NCI-H748 treated with DMSO at 0.1 percent for 48 hours (cell line): ENCODE results near the gene CORIN.

ENCODE experiments used
- DNase-seq: peaks from one replicate; lab custom pipeline; 2025; lab: John Stamatoyannopoulos, UW

The CORIN gene, protein sequence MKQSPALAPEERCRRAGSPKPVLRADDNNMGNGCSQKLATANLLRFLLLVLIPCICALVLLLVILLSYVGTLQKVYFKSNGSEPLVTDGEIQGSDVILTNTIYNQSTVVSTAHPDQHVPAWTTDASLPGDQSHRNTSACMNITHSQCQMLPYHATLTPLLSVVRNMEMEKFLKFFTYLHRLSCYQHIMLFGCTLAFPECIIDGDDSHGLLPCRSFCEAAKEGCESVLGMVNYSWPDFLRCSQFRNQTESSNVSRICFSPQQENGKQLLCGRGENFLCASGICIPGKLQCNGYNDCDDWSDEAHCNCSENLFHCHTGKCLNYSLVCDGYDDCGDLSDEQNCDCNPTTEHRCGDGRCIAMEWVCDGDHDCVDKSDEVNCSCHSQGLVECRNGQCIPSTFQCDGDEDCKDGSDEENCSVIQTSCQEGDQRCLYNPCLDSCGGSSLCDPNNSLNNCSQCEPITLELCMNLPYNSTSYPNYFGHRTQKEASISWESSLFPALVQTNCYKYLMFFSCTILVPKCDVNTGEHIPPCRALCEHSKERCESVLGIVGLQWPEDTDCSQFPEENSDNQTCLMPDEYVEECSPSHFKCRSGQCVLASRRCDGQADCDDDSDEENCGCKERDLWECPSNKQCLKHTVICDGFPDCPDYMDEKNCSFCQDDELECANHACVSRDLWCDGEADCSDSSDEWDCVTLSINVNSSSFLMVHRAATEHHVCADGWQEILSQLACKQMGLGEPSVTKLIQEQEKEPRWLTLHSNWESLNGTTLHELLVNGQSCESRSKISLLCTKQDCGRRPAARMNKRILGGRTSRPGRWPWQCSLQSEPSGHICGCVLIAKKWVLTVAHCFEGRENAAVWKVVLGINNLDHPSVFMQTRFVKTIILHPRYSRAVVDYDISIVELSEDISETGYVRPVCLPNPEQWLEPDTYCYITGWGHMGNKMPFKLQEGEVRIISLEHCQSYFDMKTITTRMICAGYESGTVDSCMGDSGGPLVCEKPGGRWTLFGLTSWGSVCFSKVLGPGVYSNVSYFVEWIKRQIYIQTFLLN

GRCh38 chr4:47837908-47838294 lies at the start of gene CORIN:
Gene CORIN, minus strand, starts transcription at chr4:47838067. Its CDS starts 118 bp downstream, at chr4:47837949.
- no peak for DNase-seq

GRCh38 chr4:47882228-47882627 lies 44.4 kb upstream of the CORIN start:
- DNase-seq = no peak

- no peak for DNase-seq
Observed at GRCh38 chr4:47879458-47879857, 41.6 kb upstream of the CORIN start.

GRCh38 chr4:47876784-47877546 lies 39.1 kb upstream of the CORIN start:
- DNase-seq = no peak

DNA sequence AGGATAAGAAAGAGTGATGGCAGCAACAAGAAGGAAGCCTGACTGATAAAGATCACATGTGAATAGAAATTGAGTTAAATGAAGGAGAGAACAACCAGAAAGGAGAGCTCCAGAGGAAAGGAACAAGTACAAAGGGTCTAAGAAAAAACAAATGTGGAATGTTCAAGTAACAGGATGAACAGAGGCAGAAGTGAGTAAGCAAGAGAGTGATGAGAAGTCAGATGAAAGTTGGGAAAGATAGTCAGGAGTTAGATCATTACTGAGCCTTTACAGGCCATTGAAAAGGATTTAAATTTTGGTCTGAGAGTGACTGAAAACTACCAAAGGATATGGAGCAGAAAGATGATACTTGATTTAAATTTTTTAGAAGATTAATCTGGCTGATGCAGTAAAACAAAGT lies 38.4 kb upstream of the CORIN start:
- no peak for DNase-seq

DNA sequence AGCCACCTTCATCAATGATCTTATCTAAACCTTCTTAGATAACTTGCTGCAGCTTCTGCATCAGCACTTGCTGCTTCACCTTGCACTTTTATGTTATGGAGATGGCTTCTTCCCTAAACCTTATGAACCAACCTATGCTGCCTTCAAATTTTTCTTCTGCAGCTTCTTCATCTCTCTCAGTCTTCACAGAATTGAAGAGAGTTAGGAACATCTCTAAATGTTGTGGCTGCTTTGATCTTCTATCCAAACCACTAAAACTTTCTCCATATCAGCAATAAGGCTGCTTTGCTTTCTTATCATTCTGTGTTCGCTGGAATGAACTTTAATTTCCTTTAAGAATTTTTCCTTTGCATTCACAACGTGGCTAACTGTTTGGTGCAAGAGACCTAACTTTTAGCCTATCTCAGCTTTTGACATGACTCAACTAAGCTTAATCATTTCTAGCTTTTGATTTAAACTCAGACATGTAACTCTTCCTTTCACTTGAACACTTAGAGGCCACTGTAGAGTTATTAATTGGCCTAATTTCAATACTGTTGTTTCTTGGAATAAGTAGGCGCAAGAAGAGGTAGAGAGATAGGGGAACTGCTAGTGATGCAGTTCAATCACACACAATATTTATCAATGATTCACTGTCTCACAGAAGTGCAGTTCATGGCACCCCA lies 36.1 kb upstream of the CORIN start:
- DNase-seq = no peak

- no peak for DNase-seq
Observed at GRCh38 chr4:47863486-47863885, 25.6 kb upstream of the CORIN start.

- no peak for DNase-seq
Observed at GRCh38 chr4:47862297-47862696, 24.4 kb upstream of the CORIN start.

DNA sequence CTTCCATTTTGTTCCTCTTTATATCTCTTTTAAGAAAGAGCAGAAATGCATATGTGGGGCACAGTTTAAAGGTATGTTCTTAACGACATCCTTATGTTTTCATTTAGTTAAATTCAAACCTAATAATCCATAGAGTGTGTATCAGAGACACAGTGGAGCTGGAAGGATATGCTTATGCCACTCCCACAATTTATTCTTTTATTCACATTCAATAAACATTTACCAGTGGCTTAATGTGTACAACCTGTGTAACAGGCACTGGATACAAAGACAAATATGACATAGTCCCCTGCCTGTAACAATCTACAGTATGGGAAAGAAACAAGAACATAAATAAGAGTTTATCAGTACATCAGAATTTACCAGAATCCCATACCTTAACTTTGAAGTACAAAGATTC lies 22.4 kb upstream of the CORIN start:
- no peak for DNase-seq

- no peak for DNase-seq
Observed at GRCh38 chr4:47858006-47858405, 20.1 kb upstream of the CORIN start.

DNA sequence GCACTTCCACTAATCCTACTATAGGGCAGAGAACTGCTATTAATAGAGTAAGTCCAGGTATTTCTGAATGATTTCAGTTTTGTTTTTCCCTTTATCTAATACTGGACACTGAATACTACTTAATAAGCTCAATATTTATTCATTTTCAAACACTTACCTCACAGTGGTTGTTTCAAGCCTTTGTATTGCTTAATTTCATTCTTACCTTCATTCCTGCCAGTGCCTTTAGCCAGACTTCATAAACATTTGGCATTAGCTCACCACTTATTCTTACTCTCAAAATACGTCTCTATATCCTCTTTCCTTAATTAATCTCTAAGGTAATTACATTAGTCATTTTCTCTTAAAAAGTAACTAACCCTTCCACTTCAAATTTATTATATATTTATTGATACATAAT lies 18.8 kb upstream of the CORIN start:
- no peak for DNase-seq

DNA sequence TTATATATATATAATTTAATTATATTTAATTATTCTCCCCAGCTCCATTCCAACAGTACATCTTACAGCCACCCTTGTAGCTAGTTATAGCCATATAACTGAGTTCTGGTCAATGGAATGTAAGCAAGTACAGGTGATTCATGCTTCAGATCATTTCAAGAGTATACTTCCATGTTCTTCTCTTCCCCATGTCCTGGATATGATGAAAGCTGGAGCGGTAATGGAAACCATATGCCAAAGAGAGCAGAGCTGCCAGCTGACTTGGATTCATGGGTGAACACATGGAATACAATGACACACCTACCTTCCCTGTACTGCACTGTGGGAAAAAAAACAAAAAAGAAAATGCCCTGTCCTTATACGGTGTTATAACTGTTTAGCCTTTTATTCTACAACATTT lies 17.5 kb upstream of the CORIN start:
- DNase-seq = no peak

DNA sequence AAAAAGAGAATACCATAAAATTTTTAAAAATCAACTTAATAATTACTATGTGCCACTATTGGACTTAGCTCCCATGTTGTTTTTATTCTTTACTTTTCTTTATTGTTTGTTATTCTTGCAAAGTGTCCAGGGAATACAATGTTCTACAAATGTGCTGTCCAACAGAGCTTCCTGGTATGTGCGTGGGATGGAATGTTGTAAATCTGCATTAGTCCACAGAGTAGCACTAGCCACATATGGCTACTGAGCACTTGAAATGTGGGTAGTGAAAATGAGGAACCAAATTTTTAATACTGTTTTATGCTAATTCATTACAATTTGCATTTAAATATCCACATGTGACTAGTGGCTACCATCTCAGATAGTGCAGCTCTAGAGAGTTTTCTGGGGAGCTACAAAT lies 14.3 kb upstream of the CORIN start:
- DNase-seq = no peak

- no peak for DNase-seq
Observed at GRCh38 chr4:47849466-47849865, 11.6 kb upstream of the CORIN start.

GRCh38 chr4:47848041-47848440 lies 10.2 kb upstream of the CORIN start:
- DNase-seq = no peak

DNA sequence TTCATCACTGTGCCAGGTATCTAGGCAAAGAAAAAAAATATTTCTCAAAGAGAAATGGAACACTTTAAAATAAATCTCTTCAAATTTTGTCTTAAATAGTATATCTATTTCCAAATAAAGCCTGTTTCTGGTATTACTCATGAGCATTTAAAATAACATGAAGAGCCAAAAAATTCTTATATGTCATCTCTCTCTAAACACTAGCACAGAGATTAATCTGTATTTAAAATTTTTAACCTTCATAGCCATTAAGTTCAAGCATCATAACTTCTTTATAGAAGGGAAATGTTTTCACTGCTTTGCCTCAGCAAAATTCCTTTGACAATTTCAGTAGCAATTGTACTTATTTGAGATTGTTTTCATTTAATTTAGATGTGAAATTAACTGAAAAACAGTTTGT lies 5.1 kb upstream of the CORIN start:
- DNase-seq = no peak

DNA sequence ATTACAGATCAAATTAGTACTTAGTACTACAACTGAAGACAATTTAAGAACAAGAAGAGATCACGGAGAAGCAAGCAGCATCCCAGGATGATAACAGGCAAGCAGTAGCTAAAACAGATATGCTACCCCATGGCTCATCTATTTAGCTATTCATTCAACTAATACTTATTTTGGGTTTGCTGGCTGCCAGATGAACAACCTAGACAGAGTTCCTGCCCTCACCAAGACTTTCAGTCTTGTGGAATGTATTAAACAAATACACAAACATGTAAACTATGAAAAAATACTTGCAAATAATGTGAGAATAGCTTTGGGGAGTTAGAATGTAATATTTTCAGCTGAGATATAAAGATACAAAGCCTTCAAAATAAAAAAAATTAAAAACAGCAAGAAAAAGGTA lies 2.4 kb upstream of the CORIN start:
- no peak for DNase-seq

- no peak for DNase-seq
Observed at GRCh38 chr4:47839259-47839658, 1.4 kb upstream of the CORIN start.

DNA sequence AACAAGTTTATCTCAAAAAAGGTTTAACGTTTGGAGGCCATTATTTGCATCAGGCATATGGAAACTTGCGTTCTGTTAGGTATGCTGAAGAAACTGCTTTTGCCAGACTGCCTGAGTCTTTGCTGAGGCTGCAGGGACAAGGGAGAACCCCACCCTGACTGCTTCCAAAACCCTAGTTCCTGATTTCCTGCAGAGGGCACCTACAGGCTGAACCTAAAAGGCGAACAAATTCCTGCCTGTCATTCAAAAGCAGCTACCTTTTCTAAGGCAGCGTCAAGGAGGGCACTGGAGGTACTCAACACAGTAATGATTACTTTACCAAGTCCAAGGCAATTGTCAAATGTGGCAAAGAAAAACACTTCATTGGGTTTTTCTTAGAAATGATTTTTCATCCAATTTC lies 578 bp upstream of the CORIN start:
- no peak for DNase-seq

DNA sequence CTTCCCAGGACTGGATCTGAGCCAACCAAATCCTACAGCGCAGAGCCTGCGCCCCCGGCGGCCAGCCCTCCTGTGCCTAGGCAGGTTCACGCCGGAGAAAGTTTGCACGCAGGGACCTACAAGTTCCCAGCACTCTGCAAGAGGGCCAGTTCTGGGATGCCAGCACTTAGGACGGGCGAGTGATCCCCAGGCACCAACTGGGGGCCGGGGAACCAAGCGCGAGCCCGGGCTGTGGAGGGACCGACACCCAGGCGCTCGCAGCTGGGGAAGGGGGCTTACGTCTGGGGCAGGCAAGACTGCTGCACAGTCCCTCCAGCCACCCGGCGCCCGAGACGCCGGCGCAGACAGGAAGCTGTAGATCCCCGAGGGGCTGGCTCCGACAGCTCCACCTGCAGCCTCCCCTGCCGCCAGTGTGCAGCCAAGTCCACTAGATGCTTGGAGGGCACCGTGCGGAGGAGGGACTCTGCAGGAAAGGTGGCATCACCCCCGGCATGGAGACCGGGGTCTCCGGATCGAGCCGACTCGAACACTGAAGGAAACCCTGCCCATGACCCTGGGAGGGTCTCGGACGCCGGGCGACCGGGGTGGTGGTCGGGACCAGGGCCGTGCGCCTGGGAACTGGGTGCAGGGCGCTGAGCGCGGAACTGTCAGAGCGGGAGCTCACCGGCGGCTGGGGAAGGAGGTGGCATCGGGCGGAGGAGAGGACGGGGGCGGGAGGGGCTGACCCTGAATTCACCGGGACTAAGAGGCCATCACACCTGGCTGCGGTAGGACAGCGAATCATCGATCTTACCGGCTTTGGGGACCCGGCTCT lies 566 bp downstream of the CORIN start:
- DNase-seq = peak; percentile 18

- peak; percentile 33 for DNase-seq
Observed at GRCh38 chr4:47836641-47837093, 1.2 kb downstream of the CORIN start.
